Right lung (tissue), 10 donors: ENCODE data around the gene NAV1. TPM values are rescaled to one million over a fixed set of nuclear protein-coding genes. Genes with fewer than 3 reads are reported as not detected.
"Not testable (repeated sequence)": the region's sequence is repeated elsewhere in the genome, so short reads cannot be mapped to it uniquely, and the experiment has no call there.

Experiments
- DNase-seq, 2 donors: peaks; one replicate each; pipeline ENCODE4 v3.0.0-alpha.2; 2013
- long read RNA-seq, 8 donors: transcript quantifications; one replicate each; lab custom pipeline, GENCODE V29; 2026
- polyA plus RNA-seq, 5 donors: library from polyadenylated mRNA; unstranded; fragments of 120-200 nt; gene quantifications; one replicate each; pipeline versions ENCODE4 v1.2.1 to v1.2.3, GENCODE V29; 2013; ENCODE audit warnings: inconsistent platforms in 1 of 5, low replicate concordance in 1 of 5; ENCODE audit not compliant: insufficient read length in 5 of 5, insufficient read depth in 1 of 5

NAV1 gene
- 10 to 100 TPM; 16.9 to 22.4 (median 19.8) TPM for polyA plus RNA-seq
- long read RNA-seq, donor 1, partial matches to known transcripts, result 5 of 5 reads
- long read RNA-seq, donor 1, other reads (novel, unspliced or antisense), result 0 of 5 reads
- long read RNA-seq, donor 2, result 0 reads
- long read RNA-seq, donor 3, result 0 reads
- long read RNA-seq, donor 4, partial matches to known transcripts, result 0 of 1 reads
- long read RNA-seq, donor 4, other reads (novel, unspliced or antisense), result 0 of 1 reads
- long read RNA-seq, donor 5, partial matches to known transcripts, result 0 of 1 reads
- long read RNA-seq, donor 5, other reads (novel, unspliced or antisense), result 0 of 1 reads
- long read RNA-seq, donor 6, partial matches to known transcripts, result 0 of 1 reads
- long read RNA-seq, donor 6, other reads (novel, unspliced or antisense), result 0 of 1 reads
- long read RNA-seq, donor 7, partial matches to known transcripts, result 8 of 10 reads
- long read RNA-seq, donor 7, other reads (novel, unspliced or antisense), result 0 of 10 reads
- long read RNA-seq, donor 8, result 0 reads

- peak in 1 of 2 donors; percentile 63 for DNase-seq
Measured at GRCh38 chr1:201538612-201539551, at the start of gene NAV1. TSS of gene NAV1 (plus strand) at chr1:201539127. CDS start at chr1:201622885, 83,758 bp downstream.

GRCh38 chr1:201489643-201490261 is 49.2 kb upstream of the NAV1 start:
- no peak for DNase-seq

- DNase-seq, result no peak
Measured at GRCh38 chr1:201490708-201491131, 48.2 kb upstream of the NAV1 start.

GRCh38 chr1:201491896-201492511 is 46.9 kb upstream of the NAV1 start:
- no peak for DNase-seq

GRCh38 chr1:201493026-201493656 is 45.8 kb upstream of the NAV1 start:
- DNase-seq, result not testable (repeated sequence)

GRCh38 chr1:201493757-201494617 is 44.9 kb upstream of the NAV1 start:
- peak; percentile 90 to 91 for DNase-seq

- peak; percentile 94 to 95 for DNase-seq
Measured at GRCh38 chr1:201495551-201496295, 43.2 kb upstream of the NAV1 start.

- no peak for DNase-seq
Measured at GRCh38 chr1:201496296-201496690, 42.6 kb upstream of the NAV1 start.

GRCh38 chr1:201497935-201498509 is 40.9 kb upstream of the NAV1 start:
- DNase-seq, result no peak

- no peak for DNase-seq
Measured at GRCh38 chr1:201498621-201499020, 40.3 kb upstream of the NAV1 start.

GRCh38 chr1:201499191-201499590 is 39.7 kb upstream of the NAV1 start:
- DNase-seq, result no peak

GRCh38 chr1:201499795-201500669 is 38.9 kb upstream of the NAV1 start:
- DNase-seq, result no peak

- no peak for DNase-seq
Measured at GRCh38 chr1:201500670-201501120, 38.2 kb upstream of the NAV1 start.

- DNase-seq, result no peak
Measured at GRCh38 chr1:201501144-201501543, 37.8 kb upstream of the NAV1 start.

- DNase-seq, result no peak
Measured at GRCh38 chr1:201501812-201502510, 37.0 kb upstream of the NAV1 start.

GRCh38 chr1:201502511-201502857 is 36.4 kb upstream of the NAV1 start:
- DNase-seq, result no peak
